Trophoblast cell (in vitro differentiated cells and primary cell): ENCODE measurements around the gene GP9.

ENCODE experiments used
- DNase-seq, 2 donors: peaks; one replicate each; pipeline ENCODE4 v3.0.0-alpha.2; 2016
- H2AFZ ChIP-seq: 2 replicates; pipeline ENCODE4 v1.6.1; 2013; ENCODE audit warnings: low read length, moderate library complexity, mild to moderate bottlenecking; ENCODE audit not compliant: insufficient read depth, poor library complexity
- H2AK5ac ChIP-seq: 2 replicates; pipeline ENCODE4 v1.6.1; 2013; ENCODE audit warnings: mild to moderate bottlenecking, low read length
- H2BK120ac ChIP-seq: 2 replicates; pipeline ENCODE4 v1.6.1; 2013; ENCODE audit warnings: low read length, mild to moderate bottlenecking, moderate library complexity; ENCODE audit not compliant: insufficient read depth, poor library complexity
- H2BK12ac ChIP-seq: 2 replicates; pipeline ENCODE4 v1.6.1; 2013; ENCODE audit warnings: mild to moderate bottlenecking, low read length, moderate library complexity
- H2BK5ac ChIP-seq: 2 replicates; pipeline ENCODE4 v1.6.1; 2013; ENCODE audit warnings: low read length, low read depth, moderate library complexity, mild to moderate bottlenecking; ENCODE audit not compliant: poor library complexity
- H3K14ac ChIP-seq: 2 replicates; pipeline ENCODE4 v1.6.1; 2013; ENCODE audit warnings: mild to moderate bottlenecking, low read length
- H3K18ac ChIP-seq: 2 replicates; pipeline ENCODE4 v1.6.1; 2013; ENCODE audit warnings: mild to moderate bottlenecking, low read length
- H3K23ac ChIP-seq: 2 replicates; pipeline ENCODE4 v1.6.1; 2013; ENCODE audit warnings: low read length
- H3K27ac ChIP-seq: 2 replicates; pipeline ENCODE4 v1.5.1; 2013; ENCODE audit warnings: low read depth, mild to moderate bottlenecking, inconsistent platforms, low read length, moderate library complexity
- H3K27me3 ChIP-seq: 2 replicates; pipeline ENCODE4 v1.6.1; 2013; ENCODE audit warnings: inconsistent platforms, mild to moderate bottlenecking, low read length, moderate library complexity; ENCODE audit not compliant: insufficient read depth
- H3K36me3 ChIP-seq, 2 experiments: 1 replicate in 1 of 2; 2 replicates in 1 of 2; pipeline ENCODE4 v1.6.1; 2013; ENCODE audit warnings: low read length in 2 of 2, mild to moderate bottlenecking in 2 of 2, moderate library complexity in 1 of 2; ENCODE audit not compliant: insufficient read depth in 2 of 2, control insufficient read depth in 1 of 2
- H3K4ac ChIP-seq: 2 replicates; pipeline ENCODE4 v1.6.1; 2013; ENCODE audit warnings: low read depth, mild to moderate bottlenecking, low read length, moderate library complexity
- H3K4me1 ChIP-seq, 2 experiments: 1 replicate in 1 of 2; 2 replicates in 1 of 2; pipeline ENCODE4 v1.6.1; 2013; ENCODE audit warnings: low read length in 2 of 2, mild to moderate bottlenecking in 2 of 2, moderate library complexity in 1 of 2; ENCODE audit not compliant: insufficient read depth in 2 of 2, control insufficient read depth in 1 of 2
- H3K4me2 ChIP-seq: 2 replicates; pipeline ENCODE4 v1.6.1; 2013; ENCODE audit warnings: inconsistent platforms, mild to moderate bottlenecking, low read length, moderate library complexity
- H3K4me3 ChIP-seq: 2 replicates; pipeline ENCODE4 v1.5.1; 2013; ENCODE audit warnings: mild to moderate bottlenecking, low read depth, low read length, inconsistent platforms
- H3K79me1 ChIP-seq: one replicate; pipeline ENCODE4 v1.6.1; 2013; ENCODE audit warnings: low read length
- H3K79me2 ChIP-seq: 2 replicates; pipeline ENCODE4 v1.6.1; 2013; ENCODE audit warnings: low read length, mild to moderate bottlenecking; ENCODE audit not compliant: control insufficient read depth, insufficient read depth, poor library complexity
- H3K9ac ChIP-seq: 2 replicates; pipeline ENCODE4 v1.6.1; 2013; ENCODE audit warnings: mild to moderate bottlenecking, low read length
- H3K9me3 ChIP-seq: 2 replicates; pipeline ENCODE4 v1.6.1; 2013; ENCODE audit warnings: low read depth, mild to moderate bottlenecking, control low read depth, inconsistent platforms, low read length; ENCODE audit not compliant: insufficient read depth
- H4K12ac ChIP-seq: 2 replicates; pipeline ENCODE4 v1.6.1; 2013; ENCODE audit warnings: low read depth, mild to moderate bottlenecking, low read length, moderate library complexity
- H4K8ac ChIP-seq: 2 replicates; pipeline ENCODE4 v1.6.1; 2013; ENCODE audit warnings: low read depth, mild to moderate bottlenecking, low read length, moderate library complexity
- H4K91ac ChIP-seq: one replicate; pipeline ENCODE4 v1.6.1; 2013; ENCODE audit warnings: low read depth, mild to moderate bottlenecking, low read length, moderate library complexity
- WGBS: extraction: QIAGEN DNeasy Blood & Tissue Kit; methylation state at CpG from one replicate; pipeline ENCODE4 v1.1.7; 2013; ENCODE audit warnings: missing lambda C conversion rate; ENCODE audit not compliant: insufficient read length, insufficient coverage; ENCODE audit errors: extremely low coverage; 5-methylcytosine and 5-hydroxymethylcytosine counted together

GP9 gene

GRCh38 chr3:129101370-129102138 lies 41.0 kb downstream of the GP9 start:
- Histone ChIP-seq H4K8ac (no peak overlapping the region), H4K91ac (no peak overlapping the region), H3K4me1 (no peaks in the 10 kb centered on the region), H3K4ac (no peak overlapping the region), H2BK120ac (no peak overlapping the region), H2AFZ (no peak overlapping the region), H3K27ac (no peak overlapping the region), H3K4me3 (no peak overlapping the region), H3K79me1 (no peaks in the 10 kb centered on the region), H2AK5ac (no peak overlapping the region), H3K9me3 (no peaks in the 10 kb centered on the region), H3K23ac (no peak overlapping the region), H3K14ac (no peak overlapping the region), H3K9ac (no peak overlapping the region), H2BK5ac (no peak overlapping the region), H2BK12ac (no peak overlapping the region), H3K4me2 (no peak overlapping the region), H3K18ac (no peak overlapping the region), H3K36me3 (peaks cover 3 to 9% of the 10 kb centered on the region in 2 experiments), H4K12ac (no peak overlapping the region), H3K79me2 (no peaks in the 10 kb centered on the region), H3K27me3 (no peaks in the 10 kb centered on the region)
- WGBS: no CpG with 5 or more reads among the region's 12 CpGs
- no peak for DNase-seq

DNA sequence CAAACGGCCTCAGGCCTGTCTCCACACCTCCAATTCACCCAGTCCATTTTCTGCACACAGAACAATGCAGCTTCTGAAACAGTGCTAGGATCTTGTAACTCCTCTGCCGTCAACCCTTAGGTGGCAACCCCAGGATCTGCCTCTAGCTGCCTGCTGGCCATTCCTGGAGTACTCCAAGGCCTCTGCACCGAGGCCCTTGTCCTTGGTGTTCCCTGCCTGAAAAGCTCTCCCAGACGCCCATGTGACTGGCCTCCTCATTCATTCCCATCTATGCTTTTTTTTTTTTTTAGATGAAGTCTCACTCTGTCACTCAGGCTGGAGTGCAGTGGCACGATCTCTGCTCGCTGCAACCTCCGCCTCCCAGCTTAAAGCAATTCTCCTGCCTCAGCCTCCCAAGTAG lies 42.7 kb downstream of the GP9 start:
- Histone ChIP-seq H2AFZ (no peak overlapping the region), H4K12ac (no peak overlapping the region), H3K9me3 (no peaks in the 10 kb centered on the region), H3K27me3 (no peaks in the 10 kb centered on the region), H3K4me1 (no peaks in the 10 kb centered on the region), H3K27ac (no peak overlapping the region), H3K4me3 (no peak overlapping the region), H3K23ac (no peak overlapping the region), H2AK5ac (no peak overlapping the region), H3K36me3 (peaks cover 6 to 18% of the 10 kb centered on the region in 2 experiments), H3K4ac (no peak overlapping the region), H4K8ac (no peak overlapping the region), H3K14ac (no peak overlapping the region), H2BK120ac (no peak overlapping the region), H3K79me2 (no peaks in the 10 kb centered on the region), H2BK5ac (no peak overlapping the region), H3K9ac (no peak overlapping the region), H3K4me2 (no peak overlapping the region), H2BK12ac (no peak overlapping the region), H3K79me1 (no peaks in the 10 kb centered on the region), H4K91ac (no peak overlapping the region), H3K18ac (peak overlapping the region; percentile 30)
- no CpG with 5 or more reads among the region's 7 CpGs for WGBS
- DNase-seq: no peak

DNA sequence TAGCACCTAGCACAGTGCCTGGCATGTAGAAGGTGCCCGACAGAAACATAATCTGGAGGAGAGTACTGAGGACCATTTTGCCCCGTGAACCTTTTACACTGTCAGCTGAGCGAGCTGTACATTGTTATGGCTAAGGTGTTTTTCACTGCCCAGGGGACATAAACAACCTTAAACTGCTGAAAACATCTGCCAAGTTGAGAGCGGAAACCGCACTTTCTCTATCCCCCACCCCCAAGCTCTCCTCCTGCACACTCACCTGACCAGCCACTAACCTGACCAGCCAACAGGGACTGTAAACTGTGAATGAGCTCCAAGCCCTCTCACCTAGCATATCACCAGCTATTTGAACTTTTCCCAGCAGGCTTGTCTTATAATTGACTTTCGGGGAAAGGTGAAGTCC lies 43.5 kb downstream of the GP9 start:
- H4K8ac ChIP-seq: no peak overlapping the region
- DNase-seq: no peak
- WGBS: no CpG with 5 or more reads among the region's 6 CpGs
- no peaks in the 10 kb centered on the region for H3K4me1 ChIP-seq
- no peaks in the 10 kb centered on the region for H3K79me1 ChIP-seq
- no peak overlapping the region for H3K4me3 ChIP-seq
- no peak overlapping the region for H3K4ac ChIP-seq
- no peak overlapping the region for H2AFZ ChIP-seq
- H3K36me3 ChIP-seq: peaks cover 6 to 18% of the 10 kb centered on the region in 2 experiments
- no peak overlapping the region for H3K18ac ChIP-seq
- H3K23ac ChIP-seq: no peak overlapping the region
- H3K9me3 ChIP-seq: no peaks in the 10 kb centered on the region
- no peak overlapping the region for H4K91ac ChIP-seq
- H3K14ac ChIP-seq: no peak overlapping the region
- no peak overlapping the region for H2BK12ac ChIP-seq
- H3K79me2 ChIP-seq: no peaks in the 10 kb centered on the region
- H3K27me3 ChIP-seq: no peaks in the 10 kb centered on the region
- H3K4me2 ChIP-seq: no peak overlapping the region
- no peak overlapping the region for H2BK120ac ChIP-seq
- no peak overlapping the region for H3K27ac ChIP-seq
- no peak overlapping the region for H4K12ac ChIP-seq
- H2AK5ac ChIP-seq: no peak overlapping the region
- H2BK5ac ChIP-seq: no peak overlapping the region
- no peak overlapping the region for H3K9ac ChIP-seq

DNA sequence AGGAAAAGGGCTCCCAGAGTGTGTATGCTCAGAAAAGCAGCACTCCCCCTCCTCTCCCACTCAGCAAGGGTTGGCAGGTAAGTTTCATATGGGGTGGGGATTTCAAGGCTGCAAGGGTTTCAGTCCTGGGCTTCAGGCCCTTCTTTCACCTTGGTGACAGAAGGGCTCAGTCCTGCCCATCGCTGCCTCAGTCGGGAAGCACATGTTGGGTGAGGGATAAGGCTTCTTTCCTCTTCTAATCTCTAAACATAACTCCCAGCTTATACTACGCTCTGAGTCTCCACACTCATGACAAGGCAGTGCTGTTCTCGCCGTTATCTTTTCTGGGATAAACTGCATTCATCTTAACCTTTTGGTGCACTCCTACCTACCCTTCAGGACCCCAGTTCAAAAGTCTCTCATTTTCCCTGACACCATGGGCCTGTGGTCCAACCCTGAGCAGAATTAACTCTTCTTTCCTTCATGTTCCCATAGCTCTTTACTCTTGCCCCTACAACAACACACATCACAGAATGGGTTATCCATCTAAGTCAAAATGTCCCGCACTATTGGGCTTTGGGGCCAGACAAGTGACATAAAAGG lies 44.0 kb downstream of the GP9 start:
- H3K4me2 ChIP-seq: no peak overlapping the region
- no peaks in the 10 kb centered on the region for H3K9me3 ChIP-seq
- H3K79me1 ChIP-seq: no peaks in the 10 kb centered on the region
- H2AK5ac ChIP-seq: no peak overlapping the region
- H3K36me3 ChIP-seq: peaks cover 6 to 18% of the 10 kb centered on the region in 2 experiments
- H2BK12ac ChIP-seq: no peak overlapping the region
- WGBS: no CpG with 5 or more reads among the region's 6 CpGs
- H3K79me2 ChIP-seq: no peaks in the 10 kb centered on the region
- H3K4me1 ChIP-seq: no peaks in the 10 kb centered on the region
- H3K4me3 ChIP-seq: no peak overlapping the region
- H3K23ac ChIP-seq: no peak overlapping the region
- H4K8ac ChIP-seq: no peak overlapping the region
- no peak overlapping the region for H2BK120ac ChIP-seq
- no peak overlapping the region for H4K12ac ChIP-seq
- no peak for DNase-seq
- no peak overlapping the region for H2AFZ ChIP-seq
- H3K9ac ChIP-seq: no peak overlapping the region
- no peak overlapping the region for H3K14ac ChIP-seq
- no peak overlapping the region for H3K4ac ChIP-seq
- H3K27ac ChIP-seq: no peak overlapping the region
- H3K18ac ChIP-seq: no peak overlapping the region
- H2BK5ac ChIP-seq: no peak overlapping the region
- H4K91ac ChIP-seq: no peak overlapping the region
- H3K27me3 ChIP-seq: no peaks in the 10 kb centered on the region
